SU-DHL-6 (cell line): ENCODE measurements around the gene CDK11B.
"Not testable (repeated sequence)": the region's sequence is repeated elsewhere in the genome, so short reads cannot be mapped to it uniquely, and the experiment has no call there.

Source experiments
- H2AFZ ChIP-seq: fragments of 200-600 bp; sonication (generic); 2 replicates; pipeline ENCODE4 v1.6.1; 2014; ENCODE audit warnings: low read depth, mild to moderate bottlenecking, moderate library complexity, mixed read lengths, antibody characterized with exemption, low read length; ENCODE audit not compliant: severe bottlenecking
- H3F3A ChIP-seq: fragments of 200-600 bp; shearing (Covaris generic); 2 replicates; pipeline ENCODE4 v1.6.0; 2016; ENCODE audit warnings: antibody characterized with exemption, mild to moderate bottlenecking; ENCODE audit not compliant: insufficient read depth
- H3K27ac ChIP-seq: fragments of 200-600 bp; sonication (generic); 2 replicates; pipeline ENCODE4 v1.5.1; 2016; ENCODE audit warnings: low read depth, mild to moderate bottlenecking, low read length, moderate library complexity, mixed read lengths
- H3K27me3 ChIP-seq: fragments of 200-600 bp; sonication (generic), shearing (Covaris generic); 2 replicates; pipeline ENCODE4 v1.6.0; 2014; ENCODE audit warnings: mild to moderate bottlenecking, low read length
- H3K36me3 ChIP-seq: fragments of 200-600 bp; sonication (generic); 2 replicates; pipeline ENCODE4 v1.6.1; 2014; ENCODE audit warnings: mild to moderate bottlenecking, low read length, mixed read lengths
- H3K4me2 ChIP-seq: fragments of 300-600, 200-600 bp; shearing (Covaris generic), sonication (generic); 2 replicates; pipeline ENCODE4 v1.6.0; 2014; ENCODE audit warnings: low read length, low read depth, mild to moderate bottlenecking; ENCODE audit not compliant: poor library complexity, severe bottlenecking
- H3K4me3 ChIP-seq: fragments of 200-600 bp; sonication (generic); 2 replicates; pipeline ENCODE4 v1.5.1; 2014; ENCODE audit warnings: antibody characterized with exemption, low read length, mild to moderate bottlenecking, mixed read lengths; ENCODE audit not compliant: insufficient read depth, poor library complexity, severe bottlenecking
- H3K79me2 ChIP-seq: fragments of 200-600 bp; sonication (generic); 2 replicates; pipeline ENCODE4 v1.6.1; 2014; ENCODE audit warnings: mild to moderate bottlenecking, low read length, moderate library complexity; ENCODE audit not compliant: insufficient read depth
- H3K9ac ChIP-seq: fragments of 200-600 bp; sonication (generic); 2 replicates; pipeline ENCODE4 v1.7.0; 2014; ENCODE audit warnings: mild to moderate bottlenecking, low read length
- H3K9me2 ChIP-seq: fragments of 200-600 bp; sonication (generic); replicated peaks from 2 replicates; pipeline ENCODE4 v1.6.1; 2014; ENCODE audit warnings: low read length; ENCODE audit not compliant: insufficient read depth
- H3K9me3 ChIP-seq: fragments of 200-600 bp; sonication (generic); 2 replicates; pipeline ENCODE4 v1.6.1; 2014; ENCODE audit warnings: low read length, mixed read lengths; ENCODE audit not compliant: insufficient read depth
- H4K20me1 ChIP-seq: fragments of 200-600 bp; sonication (generic); 2 replicates; pipeline ENCODE4 v1.6.1; 2014; ENCODE audit warnings: low read depth, mild to moderate bottlenecking, antibody characterized with exemption, low read length, moderate library complexity, mixed read lengths
- EZH2phosphoT487 ChIP-seq: fragments of 200-600 bp; sonication (generic), shearing (Covaris generic); conservative IDR thresholded peaks from 2 replicates; pipeline ENCODE4 v1.6.1; 2018; ENCODE audit warnings: mild to moderate bottlenecking, antibody characterized with exemption, low read length, moderate library complexity, mixed read lengths
- TF ChIP-seq, protein P1 (sequence below): fragments of 200-600 bp; sonication (generic); IDR thresholded peaks from one replicate; pipeline ENCODE4 v1.5.1; 2017; ENCODE audit warnings: antibody characterized with exemption, mild to moderate bottlenecking, low read length, moderate library complexity; ENCODE audit not compliant: insufficient read depth, poor library complexity, severe bottlenecking

CDK11B gene

DNA sequence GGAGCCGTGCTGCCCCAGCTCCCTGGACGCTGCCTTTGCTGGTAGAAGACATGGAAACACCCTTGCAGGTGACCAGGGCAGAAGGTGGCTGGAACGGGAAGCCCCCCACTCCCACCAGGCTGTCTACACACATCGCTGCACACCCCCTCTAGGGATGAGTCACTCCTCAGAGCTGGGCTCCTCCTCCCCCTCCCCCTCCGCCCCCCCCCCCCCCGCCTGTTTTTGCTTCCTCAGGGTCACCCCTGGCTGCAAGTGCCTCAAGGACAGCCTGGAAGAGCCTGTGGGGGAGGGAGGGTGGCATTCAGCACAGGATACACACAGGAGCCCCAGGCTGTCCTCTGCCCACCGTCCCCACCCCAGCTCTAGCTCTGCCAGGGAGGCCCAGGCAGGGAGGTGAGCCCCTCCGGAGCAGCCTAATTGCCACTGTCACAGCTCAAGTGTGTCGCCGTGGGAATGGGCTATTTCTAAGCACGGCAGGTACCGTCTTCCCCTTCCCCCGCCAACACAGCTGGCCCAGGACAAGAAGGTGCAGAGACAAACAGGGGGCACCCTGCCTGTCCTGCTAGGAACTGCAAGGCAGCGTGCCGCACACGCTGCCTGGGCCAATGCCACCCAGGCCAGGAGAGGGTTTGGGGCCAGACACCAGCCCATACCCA lies 61.4 kb downstream of the CDK11B start:
- H3K9ac ChIP-seq = no peak overlapping the region
- no peak for TF ChIP-seq EZH2phosphoT487
- TF ChIP-seq, protein P1, sequence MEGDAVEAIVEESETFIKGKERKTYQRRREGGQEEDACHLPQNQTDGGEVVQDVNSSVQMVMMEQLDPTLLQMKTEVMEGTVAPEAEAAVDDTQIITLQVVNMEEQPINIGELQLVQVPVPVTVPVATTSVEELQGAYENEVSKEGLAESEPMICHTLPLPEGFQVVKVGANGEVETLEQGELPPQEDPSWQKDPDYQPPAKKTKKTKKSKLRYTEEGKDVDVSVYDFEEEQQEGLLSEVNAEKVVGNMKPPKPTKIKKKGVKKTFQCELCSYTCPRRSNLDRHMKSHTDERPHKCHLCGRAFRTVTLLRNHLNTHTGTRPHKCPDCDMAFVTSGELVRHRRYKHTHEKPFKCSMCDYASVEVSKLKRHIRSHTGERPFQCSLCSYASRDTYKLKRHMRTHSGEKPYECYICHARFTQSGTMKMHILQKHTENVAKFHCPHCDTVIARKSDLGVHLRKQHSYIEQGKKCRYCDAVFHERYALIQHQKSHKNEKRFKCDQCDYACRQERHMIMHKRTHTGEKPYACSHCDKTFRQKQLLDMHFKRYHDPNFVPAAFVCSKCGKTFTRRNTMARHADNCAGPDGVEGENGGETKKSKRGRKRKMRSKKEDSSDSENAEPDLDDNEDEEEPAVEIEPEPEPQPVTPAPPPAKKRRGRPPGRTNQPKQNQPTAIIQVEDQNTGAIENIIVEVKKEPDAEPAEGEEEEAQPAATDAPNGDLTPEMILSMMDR = peak; percentile 12
- no peak overlapping the region for H3K4me3 ChIP-seq

DNA sequence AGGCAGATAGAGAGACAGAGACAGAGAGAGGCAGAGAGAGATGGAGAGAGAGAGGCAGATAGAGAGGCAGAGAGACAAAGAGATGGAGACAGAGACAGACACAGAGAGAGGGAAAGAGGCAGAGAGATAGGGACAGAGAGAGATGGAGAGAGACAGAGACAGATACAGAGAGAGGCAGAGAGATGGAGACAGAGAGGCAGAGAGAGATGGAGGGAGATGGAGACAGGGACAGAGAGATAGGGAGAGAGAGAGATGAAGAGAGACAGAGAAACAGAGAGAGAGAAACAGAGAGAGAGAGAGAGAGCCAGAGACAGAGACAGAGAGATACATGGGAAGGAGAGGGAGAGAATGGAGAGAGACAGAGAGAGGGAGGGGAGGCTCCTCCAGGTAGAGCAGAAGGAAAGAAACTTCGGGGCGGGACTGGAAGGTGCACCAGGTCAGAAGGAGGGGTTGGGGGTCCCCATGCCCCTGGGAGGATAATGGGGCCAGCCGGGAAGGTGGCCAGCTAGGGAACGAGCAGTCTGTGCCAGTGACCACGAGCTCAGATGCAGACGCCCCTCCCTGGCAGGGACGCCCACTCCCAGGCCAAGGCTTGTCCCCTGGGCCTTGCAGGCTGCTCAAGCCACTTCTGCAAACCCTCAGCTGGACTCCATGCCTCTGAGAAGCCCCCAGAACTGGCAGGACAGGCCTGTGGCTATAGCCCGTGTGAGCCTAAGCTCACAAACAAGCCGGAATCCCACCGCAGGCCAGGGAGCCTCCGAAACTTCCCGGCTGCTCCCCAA lies 62.1 kb downstream of the CDK11B start:
- H3K36me3 ChIP-seq = no peaks in the 10 kb centered on the region
- no peaks in the 10 kb centered on the region for H3F3A ChIP-seq
- TF ChIP-seq, protein P1 = no peak
- no peak for TF ChIP-seq EZH2phosphoT487
- no peak overlapping the region for H2AFZ ChIP-seq
- H3K9me2 ChIP-seq = no peaks in the 10 kb centered on the region
- H3K4me3 ChIP-seq = no peak overlapping the region
- H3K9ac ChIP-seq = no peak overlapping the region
- no peak overlapping the region for H3K4me2 ChIP-seq
- H4K20me1 ChIP-seq = no peaks in the 10 kb centered on the region
- H3K9me3 ChIP-seq = no peaks in the 10 kb centered on the region
- no peak overlapping the region for H3K27ac ChIP-seq
- no peaks in the 10 kb centered on the region for H3K79me2 ChIP-seq
- no peaks in the 10 kb centered on the region for H3K27me3 ChIP-seq

More for the DNA sequence above, 61.4 kb downstream of the CDK11B start:
- no peaks in the 10 kb centered on the region for H3K36me3 ChIP-seq
- H3K9me2 ChIP-seq = no peaks in the 10 kb centered on the region
- H3K27me3 ChIP-seq = no peaks in the 10 kb centered on the region
- no peaks in the 10 kb centered on the region for H3K79me2 ChIP-seq
- H3F3A ChIP-seq = no peaks in the 10 kb centered on the region
- H4K20me1 ChIP-seq = no peaks in the 10 kb centered on the region
- no peak overlapping the region for H3K4me2 ChIP-seq
- no peak overlapping the region for H3K27ac ChIP-seq
- H2AFZ ChIP-seq = no peak overlapping the region
- no peaks in the 10 kb centered on the region for H3K9me3 ChIP-seq

DNA sequence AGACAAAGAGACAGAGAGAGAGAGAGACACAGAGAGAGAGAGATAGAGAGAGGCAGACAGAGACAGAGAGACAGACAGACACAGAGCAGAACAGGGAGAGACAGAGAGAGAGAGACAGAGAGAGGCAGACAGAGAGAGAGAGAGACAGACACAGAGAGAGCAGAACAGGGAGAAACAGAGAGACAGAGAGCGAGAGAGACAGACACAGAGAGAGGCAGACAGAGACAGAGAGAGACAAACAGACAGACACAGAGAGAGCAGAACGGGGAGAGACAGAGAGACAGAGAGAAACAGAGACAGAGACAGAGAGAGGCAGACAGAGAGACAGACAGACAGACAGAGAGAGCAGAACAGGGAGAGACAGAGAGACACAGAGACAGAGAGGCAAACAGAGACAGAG lies 63.5 kb downstream of the CDK11B start:
- H2AFZ ChIP-seq = not testable (repeated sequence)

DNA sequence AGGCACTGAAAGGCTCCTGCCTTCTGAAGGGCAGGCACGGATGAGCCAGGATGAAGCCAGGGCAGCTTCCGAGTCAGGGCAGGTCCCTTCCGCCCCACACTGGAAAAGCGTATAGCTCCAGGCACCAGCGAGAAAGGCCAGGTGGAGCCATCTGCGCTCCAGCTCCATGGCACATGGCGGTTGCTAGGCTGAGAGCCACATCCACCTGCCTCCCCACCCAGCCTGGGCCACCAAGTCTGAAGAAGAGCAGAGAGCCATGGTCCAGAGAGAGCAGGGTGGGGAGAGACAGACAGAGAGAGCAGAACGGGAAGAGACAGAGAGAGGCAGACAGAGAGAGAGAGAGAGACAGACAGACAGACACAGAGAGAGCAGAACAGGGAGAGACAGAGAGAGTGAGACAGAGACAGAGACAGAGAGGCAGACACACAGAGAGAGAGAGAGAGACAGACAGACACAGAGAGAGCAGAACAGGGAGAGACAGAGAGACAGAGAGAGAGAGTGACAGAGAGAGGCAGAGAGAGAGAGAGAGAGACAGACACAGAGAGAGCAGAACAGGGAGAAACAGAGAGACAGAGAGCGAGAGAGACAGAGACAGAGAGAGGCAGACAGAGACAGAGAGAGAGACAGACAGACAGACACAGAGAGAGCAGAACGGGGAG lies 64.1 kb downstream of the CDK11B start:
- H4K20me1 ChIP-seq = no peaks in the 10 kb centered on the region
- no peaks in the 10 kb centered on the region for H3K9me2 ChIP-seq
- TF ChIP-seq EZH2phosphoT487 = no peak
- TF ChIP-seq, protein P1 = no peak

More for the DNA sequence above, 63.5 kb downstream of the CDK11B start:
- H3K9me3 ChIP-seq, H3K36me3 ChIP-seq, H3K27ac ChIP-seq, H3K4me2 ChIP-seq, H3K9me2 ChIP-seq, H3K79me2 ChIP-seq, H3K9ac ChIP-seq, H3K27me3 ChIP-seq, H3F3A ChIP-seq, H3K4me3 ChIP-seq, H4K20me1 ChIP-seq: not testable (repeated sequence)

More for the DNA sequence above, 64.1 kb downstream of the CDK11B start:
- H3K79me2 ChIP-seq = no peaks in the 10 kb centered on the region
- H3K27me3 ChIP-seq = no peaks in the 10 kb centered on the region
- no peak overlapping the region for H3K9ac ChIP-seq
- H3K36me3 ChIP-seq = no peaks in the 10 kb centered on the region
- H3K4me3 ChIP-seq = no peak overlapping the region
- H2AFZ ChIP-seq = no peak overlapping the region
- H3K9me3 ChIP-seq = no peaks in the 10 kb centered on the region
- no peak overlapping the region for H3K4me2 ChIP-seq
- no peaks in the 10 kb centered on the region for H3F3A ChIP-seq
- H3K27ac ChIP-seq = no peak overlapping the region
